K562 (cell line): Measurements from ENCODE around the gene HAUS6. TPM values are rescaled to one million over a fixed set of nuclear protein-coding genes. Genes with fewer than 3 reads are reported as not detected.

Experiments
- CXXC5 ChIP-seq: fragments of 250-450 bp; sonication (Bioruptor Pico); IDR thresholded peaks from 2 replicates; pipeline ENCODE4 v1.8.0; 2022; ENCODE audit warnings: inconsistent platforms, mild to moderate bottlenecking, moderate library complexity
- ELK3 ChIP-seq: fragments of 450-650 bp; formaldehyde crosslinking; IDR thresholded peaks from 2 replicates; pipeline ENCODE4 v1.4.0; 2020; ENCODE audit warnings: mild to moderate bottlenecking
- HNRNPH1 ChIP-seq: fragments of 200-400 bp; formaldehyde crosslinking; optimal IDR thresholded peaks from 2 replicates; pipeline ENCODE3; 2017; ENCODE audit warnings: low read depth, mild to moderate bottlenecking, low read length, moderate library complexity
- IFI16 ChIP-seq: fragments of 250-450 bp; sonication (Bioruptor Pico); IDR thresholded peaks from 2 replicates; pipeline ENCODE4 v2.1.2; 2022; ENCODE audit warnings: mild to moderate bottlenecking, inconsistent platforms
- MGA ChIP-seq: fragments of 450-650 bp; IDR thresholded peaks from 2 replicates; pipeline ENCODE4 v1.6.1; 2016; ENCODE audit warnings: mild to moderate bottlenecking, moderate library complexity
- PRPF4 ChIP-seq: fragments of 200-400 bp; formaldehyde crosslinking; IDR thresholded peaks from one replicate; pipeline ENCODE4 v1.6.1; 2017; ENCODE audit warnings: low read length, low read depth, mild to moderate bottlenecking; ENCODE audit not compliant: insufficient read depth, poor library complexity, severe bottlenecking
- SMARCA4 ChIP-seq: fragments of 450-650 bp; IDR thresholded peaks from 2 replicates; pipeline ENCODE4 v1.6.1; 2016
- ZNF274 ChIP-seq: IDR thresholded peaks from 2 replicates; pipeline ENCODE4 v1.6.1; 2011; ENCODE audit warnings: low read depth, mild to moderate bottlenecking, low read length, moderate library complexity, borderline replicate concordance
- ZNF740 ChIP-seq, 3 experiments: fragments of 200-800 bp in 1 of 3; sonication (Bioruptor generic) in 1 of 3; sonication (generic) in 1 of 3; formaldehyde crosslinking in 1 of 3; IDR thresholded peaks; 2 replicates each; pipeline versions ENCODE4 v1.6.1 to v1.8.0; 2016 to 2022; ENCODE audit warnings: mild to moderate bottlenecking in 2 of 3, missing compliant biosample characterization in 2 of 3, missing genetic modification characterization in 2 of 3, missing genetic modification reagents in 1 of 3
- polyA plus RNA-seq, 8 experiments: library from polyadenylated mRNA; depleted of rRNA in 4 of 8; stranded (reverse) in 5 of 8; unstranded in 3 of 8; fragments of >200 nt; fragmentation: Nextera tagmentation in 2 of 8; fragmentation: Illumina TruSeq in 1 of 8; extraction: Ambion mirVana in 2 of 8; extraction: Trizol in 1 of 8; gene quantifications; 2 replicates each; pipeline versions ENCODE4 v1.2.1 to v1.2.3, GENCODE V29; 2011 to 2014; ENCODE audit warnings: inconsistent platforms in 1 of 8, missing spikeins in 1 of 8
- total RNA-seq, 7 experiments: library from RNA; depleted of rRNA in 6 of 7; stranded (reverse); fragments of >200 nt in 6 of 7; fragmentation: Illumina TruSeq in 2 of 7; extraction: Trizol in 2 of 7; gene quantifications; 2 replicates each; pipeline versions ENCODE4 v1.2.1 to v1.2.3, GENCODE V29; 2011 to 2021; ENCODE audit warnings: low replicate concordance in 1 of 7

The HAUS6 gene
- total and polyA plus RNA-seq, 9 of the 15 experiments (the other 6 are each of a cell fraction or from before 2014, with no cell fraction given), result 10.2 to 31.7 (median 23.1) TPM

GRCh38 chr9:19102631-19103345, at the start of gene HAUS6 (continued):
- TF ChIP-seq MGA, result peak; percentile 69
- TF ChIP-seq IFI16 (CRISPR knock-in tag), result no peak
- no peak for TF ChIP-seq HNRNPH1
- TF ChIP-seq SMARCA4, result 0 out of 2 replicates have a peak, but pooled peaks have one; percentile 20
- no peak for TF ChIP-seq ZNF740 (CRISPR knock-in tag; IDR thresholded peaks at IDR 0.05)
- no peak for TF ChIP-seq ZNF740 (tag; IDR thresholded peaks at IDR 0.05)
- TF ChIP-seq PRPF4, result no peak
- TF ChIP-seq ZNF274, result no peak
- TF ChIP-seq ELK3, result no peak
- peak; percentile 92 for TF ChIP-seq CXXC5 (CRISPR knock-in tag)
